SK-N-SH (cell line): ENCODE measurements around the gene PRPF6.
A peak's percentile ranks its signal among the peaks of the same experiment; 100 is the strongest.

Experiments
- CHD2 ChIP-seq: fragments of 150-350 bp; IDR thresholded peaks from 2 replicates; pipeline ENCODE4 v1.6.1; 2018; ENCODE audit warnings: low read length; ENCODE audit not compliant: partially characterized antibody
- EP300 ChIP-seq, 2 experiments: IDR thresholded peaks; 2 replicates each; pipeline versions ENCODE4 v1.4.0 to v1.6.1; 2012; ENCODE audit warnings: borderline replicate concordance in 1 of 2, low read depth in 1 of 2, low read length in 1 of 2
- TF ChIP-seq, protein P1 (sequence below): fragments of 200-600 bp; sonication (generic); IDR thresholded peaks from 2 replicates; pipeline ENCODE4 v1.6.1; 2017; ENCODE audit warnings: antibody characterized with exemption, mild to moderate bottlenecking, moderate library complexity

GRCh38 chr20:64062596-64063388 lies 81.9 kb downstream of the PRPF6 start, which contains the start of gene TCEA2:
- TF ChIP-seq, protein P1, sequence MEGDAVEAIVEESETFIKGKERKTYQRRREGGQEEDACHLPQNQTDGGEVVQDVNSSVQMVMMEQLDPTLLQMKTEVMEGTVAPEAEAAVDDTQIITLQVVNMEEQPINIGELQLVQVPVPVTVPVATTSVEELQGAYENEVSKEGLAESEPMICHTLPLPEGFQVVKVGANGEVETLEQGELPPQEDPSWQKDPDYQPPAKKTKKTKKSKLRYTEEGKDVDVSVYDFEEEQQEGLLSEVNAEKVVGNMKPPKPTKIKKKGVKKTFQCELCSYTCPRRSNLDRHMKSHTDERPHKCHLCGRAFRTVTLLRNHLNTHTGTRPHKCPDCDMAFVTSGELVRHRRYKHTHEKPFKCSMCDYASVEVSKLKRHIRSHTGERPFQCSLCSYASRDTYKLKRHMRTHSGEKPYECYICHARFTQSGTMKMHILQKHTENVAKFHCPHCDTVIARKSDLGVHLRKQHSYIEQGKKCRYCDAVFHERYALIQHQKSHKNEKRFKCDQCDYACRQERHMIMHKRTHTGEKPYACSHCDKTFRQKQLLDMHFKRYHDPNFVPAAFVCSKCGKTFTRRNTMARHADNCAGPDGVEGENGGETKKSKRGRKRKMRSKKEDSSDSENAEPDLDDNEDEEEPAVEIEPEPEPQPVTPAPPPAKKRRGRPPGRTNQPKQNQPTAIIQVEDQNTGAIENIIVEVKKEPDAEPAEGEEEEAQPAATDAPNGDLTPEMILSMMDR, result no peak
- TF ChIP-seq CHD2 (peak; percentile 96), EP300 (IDR thresholded peaks at IDR 0.05; ENCODE audit: borderline replicate concordance in 1 of 2, low read depth in 1 of 2, low read length in 1 of 2) (no peak; a peak in 1 of 4 replicates)
